IMR-90 (cell line): Measurements from ENCODE around the gene ZNF514. TPM values are rescaled to one million over a fixed set of nuclear protein-coding genes. Genes with fewer than 3 reads are reported as not detected.

Source experiments
- ATAC-seq: fragments of 200-7000 bp; cut with Tn5 transposase; 2 replicates; pipeline ENCODE4 v1.9.1; 2020; ENCODE audit warnings: low read depth, mild to moderate bottlenecking, moderate library complexity
- BruUV-seq: library from RNA; stranded (reverse); fragments of 400-500 nt; replicated peaks from 2 replicates; lab custom pipeline; 2021; lab: Mats Ljungman, UMichigan
- CTCF ChIA-PET: fragments of 300-600 bp; formaldehyde crosslinking; extraction: SDS; loops from one replicate; lab custom pipeline; 2021; ENCODE audit warnings: antibody characterized with exemption; lab: Yijun Ruan, JAX
- POLR2A ChIA-PET: fragments of 300-600 bp; sonication (Branson Sonifier 250); formaldehyde crosslinking; loops from one replicate; lab custom pipeline; 2022; ENCODE audit warnings: antibody characterized with exemption; ENCODE audit not compliant: unreplicated experiment; lab: Charles Lee
- DNase-seq: peaks from one replicate; pipeline ENCODE4 v3.0.0; 2013
- H2AFZ ChIP-seq: replicated peaks from 2 replicates; pipeline ENCODE3; 2013; ENCODE audit warnings: low read length, mild to moderate bottlenecking; ENCODE audit not compliant: poor library complexity
- H2AK5ac ChIP-seq: 2 replicates; pipeline ENCODE4 v1.6.1; 2013; ENCODE audit warnings: low read depth, low read length, inconsistent platforms
- H2AK9ac ChIP-seq: replicated peaks from 2 replicates; pipeline ENCODE3; 2013; ENCODE audit warnings: mild to moderate bottlenecking, low read depth, low read length, moderate library complexity; ENCODE audit not compliant: poor library complexity
- H2BK120ac ChIP-seq: 2 replicates; pipeline ENCODE4 v1.6.1; 2013; ENCODE audit warnings: low read depth, low read length, inconsistent platforms
- H2BK15ac ChIP-seq: 3 replicates; pipeline ENCODE4 v1.6.1; 2013; ENCODE audit warnings: low read depth, low read length, inconsistent platforms
- H2BK20ac ChIP-seq: 2 replicates; pipeline ENCODE4 v1.6.1; 2013; ENCODE audit warnings: low read depth, mild to moderate bottlenecking, inconsistent platforms, low read length, moderate library complexity
- H2BK5ac ChIP-seq: 2 replicates; pipeline ENCODE4 v1.6.1; 2013; ENCODE audit warnings: mild to moderate bottlenecking, low read depth, low read length, inconsistent platforms; ENCODE audit not compliant: poor library complexity, severe bottlenecking
- H3K14ac ChIP-seq: replicated peaks from 2 replicates; pipeline ENCODE4 v1.6.1; 2013; ENCODE audit warnings: low read depth, low read length, inconsistent platforms
- H3K18ac ChIP-seq: 2 replicates; pipeline ENCODE4 v1.6.1; 2013; ENCODE audit warnings: low read depth, low read length, control low read depth
- H3K23ac ChIP-seq: 2 replicates; pipeline ENCODE4 v1.6.1; 2013; ENCODE audit warnings: low read depth, low read length, inconsistent platforms
- H3K27ac ChIP-seq: 2 replicates; pipeline ENCODE4 v1.5.1; 2013; ENCODE audit warnings: mild to moderate bottlenecking, control low read depth, low read length; ENCODE audit not compliant: insufficient read depth
- H3K27me3 ChIP-seq: 2 replicates; pipeline ENCODE4 v1.6.1; 2013; ENCODE audit warnings: low read length; ENCODE audit not compliant: control insufficient read depth, insufficient read depth
- H3K36me3 ChIP-seq: 2 replicates; pipeline ENCODE4 v1.6.1; 2013; ENCODE audit warnings: low read length, mixed read lengths; ENCODE audit not compliant: control insufficient read depth, insufficient read depth
- H3K4ac ChIP-seq: 2 replicates; pipeline ENCODE4 v1.6.1; 2013; ENCODE audit warnings: low read depth, low read length, inconsistent platforms
- H3K4me1 ChIP-seq: 2 replicates; pipeline ENCODE4 v1.6.1; 2013; ENCODE audit warnings: low read length, mixed read lengths; ENCODE audit not compliant: control insufficient read depth, insufficient read depth
- H3K4me2 ChIP-seq: 2 replicates; pipeline ENCODE4 v1.6.1; 2013; ENCODE audit warnings: low read depth, mild to moderate bottlenecking, control low read depth, low read length, moderate library complexity
- H3K4me3 ChIP-seq: 2 replicates; pipeline ENCODE4 v1.5.1; 2013; ENCODE audit warnings: low read depth, mild to moderate bottlenecking, control low read depth, low read length, moderate library complexity; ENCODE audit not compliant: insufficient read depth
- H3K56ac ChIP-seq: 2 replicates; pipeline ENCODE4 v1.6.1; 2013; ENCODE audit warnings: low read length, inconsistent platforms; ENCODE audit not compliant: insufficient read depth; ENCODE audit errors: extremely low read depth
- H3K79me1 ChIP-seq, 2 experiments: 2 replicates each; pipeline ENCODE4 v1.6.1; 2013; ENCODE audit warnings: low read length in 2 of 2, inconsistent platforms in 1 of 2, low read depth in 1 of 2
- H3K9ac ChIP-seq: 2 replicates; pipeline ENCODE4 v1.6.1; 2013; ENCODE audit warnings: low read depth, low read length, control low read depth
- H3K9me1 ChIP-seq: 2 replicates; pipeline ENCODE4 v1.6.1; 2013; ENCODE audit warnings: low read length, inconsistent platforms; ENCODE audit not compliant: insufficient read depth
- H3K9me3 ChIP-seq: 2 replicates; pipeline ENCODE4 v1.6.1; 2013; ENCODE audit warnings: low read length; ENCODE audit not compliant: control insufficient read depth, insufficient read depth
- H4K20me1 ChIP-seq: 2 replicates; pipeline ENCODE4 v1.6.1; 2013; ENCODE audit warnings: low read length, inconsistent platforms; ENCODE audit not compliant: insufficient read depth
- H4K5ac ChIP-seq: 2 replicates; pipeline ENCODE4 v1.6.1; 2013; ENCODE audit warnings: mild to moderate bottlenecking, low read depth, low read length, control low read depth
- H4K8ac ChIP-seq, 2 experiments: 2 replicates each; pipeline ENCODE4 v1.6.1; 2013; ENCODE audit warnings: low read depth in 2 of 2, low read length in 2 of 2, control low read depth in 1 of 2, inconsistent platforms in 1 of 2
- H4K91ac ChIP-seq: 2 replicates; pipeline ENCODE4 v1.6.1; 2013; ENCODE audit warnings: low read depth, low read length, inconsistent platforms; ENCODE audit not compliant: insufficient read depth
- CEBPB ChIP-seq: IDR thresholded peaks from 2 replicates; pipeline ENCODE4 v1.6.1; 2012; ENCODE audit warnings: low read depth, low read length, improper control_type of control experiment
- CHD1 ChIP-seq: IDR thresholded peaks from 2 replicates; pipeline ENCODE4 v1.6.1; 2012; ENCODE audit warnings: low read depth, low read length, improper control_type of control experiment
- FOS ChIP-seq: fragments of 150-350 bp; IDR thresholded peaks from 2 replicates; pipeline ENCODE4 v1.6.1; 2016; ENCODE audit warnings: low read depth, low read length
- MAZ ChIP-seq: IDR thresholded peaks from 2 replicates; pipeline ENCODE4 v1.6.1; 2012; ENCODE audit warnings: low read depth, mild to moderate bottlenecking, low read length, improper control_type of control experiment, moderate library complexity, borderline replicate concordance
- NFE2L2 ChIP-seq: fragments of 150-350 bp; IDR thresholded peaks from 2 replicates; pipeline ENCODE4 v1.6.1; 2016; ENCODE audit warnings: low read depth, mild to moderate bottlenecking, low read length
- WGBS, 2 experiments: methylation state at CpG; one replicate each; pipeline versions ENCODE4 v1.1.5 to v1.1.7; 2013; ENCODE audit warnings: missing lambda C conversion rate in 2 of 2; ENCODE audit not compliant: insufficient read length in 1 of 2; ENCODE audit errors: extremely low coverage in 2 of 2; 5-methylcytosine and 5-hydroxymethylcytosine counted together
- dilution Hi-C: fragments of 300-500 bp; cut with HindIII; formaldehyde crosslinking; loops from one replicate; pipeline ENCODE4 v1.14.3; 2018; ENCODE audit warnings: low sequenced_read_pairs; ENCODE audit not compliant: unreplicated experiment
- in situ Hi-C: fragments of 300-500 bp; cut with MboI; formaldehyde crosslinking; loops from 3 replicates; pipeline ENCODE4 v1.14.3; 2019; ENCODE audit warnings: low sequenced_read_pairs, inconsistent platforms, mixed read lengths
- intact Hi-C: fragments of 100-400 bp; cut with micrococcal nuclease; formaldehyde crosslinking; loops from 2 replicates; pipeline ENCODE4 v1.10.0; 2022
- polyA plus RNA-seq, 3 experiments: library from polyadenylated mRNA; depleted of rRNA; stranded (reverse); fragments of >200 nt; gene quantifications; 2 replicates each; pipeline ENCODE4 v1.2.3, GENCODE V29; 2012; ENCODE audit warnings: low replicate concordance in 1 of 3
- total RNA-seq: library from RNA; depleted of rRNA; stranded (reverse); fragments of >200 nt; gene quantifications from 2 replicates; pipeline ENCODE4 v1.2.3, GENCODE V29; 2012
- TF ChIP-seq, protein P1 (sequence below): fragments of 150-350 bp; IDR thresholded peaks from 2 replicates; pipeline ENCODE4 v1.6.1; 2016; ENCODE audit warnings: low read depth, mild to moderate bottlenecking, low read length, moderate library complexity, borderline replicate concordance

Gene ZNF514
- total and polyA plus RNA-seq, 2 of the 4 experiments (the other 2 are of a cell fraction): 5.3 to 6.5 TPM

DNA sequence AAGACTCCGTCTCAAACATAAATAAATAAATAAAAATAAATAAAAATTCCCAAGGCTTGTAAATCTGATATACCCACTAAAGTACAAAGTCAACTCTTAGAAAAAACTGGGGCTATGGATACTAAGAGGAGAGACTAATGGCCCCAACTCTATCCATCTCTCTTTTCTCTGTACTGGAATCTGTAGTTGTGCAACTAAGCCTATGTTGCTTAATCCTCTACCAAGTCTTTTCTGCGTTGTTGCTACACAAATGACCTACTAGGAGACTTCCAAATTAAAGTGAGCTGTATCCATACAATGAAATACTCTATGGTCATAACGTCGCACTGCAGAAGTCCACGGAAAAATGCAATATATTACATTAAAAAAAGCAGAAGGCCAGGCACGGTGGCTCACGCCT, 46.2 kb downstream of the ZNF514 start:
- H3K4me2 ChIP-seq: no peak overlapping the region
- H2BK20ac ChIP-seq: no peak overlapping the region
- H3K27ac ChIP-seq: no peak overlapping the region
- no peak for TF ChIP-seq FOS
- no peak for TF ChIP-seq CEBPB
- TF ChIP-seq MAZ: no peak
- TF ChIP-seq, protein P1, sequence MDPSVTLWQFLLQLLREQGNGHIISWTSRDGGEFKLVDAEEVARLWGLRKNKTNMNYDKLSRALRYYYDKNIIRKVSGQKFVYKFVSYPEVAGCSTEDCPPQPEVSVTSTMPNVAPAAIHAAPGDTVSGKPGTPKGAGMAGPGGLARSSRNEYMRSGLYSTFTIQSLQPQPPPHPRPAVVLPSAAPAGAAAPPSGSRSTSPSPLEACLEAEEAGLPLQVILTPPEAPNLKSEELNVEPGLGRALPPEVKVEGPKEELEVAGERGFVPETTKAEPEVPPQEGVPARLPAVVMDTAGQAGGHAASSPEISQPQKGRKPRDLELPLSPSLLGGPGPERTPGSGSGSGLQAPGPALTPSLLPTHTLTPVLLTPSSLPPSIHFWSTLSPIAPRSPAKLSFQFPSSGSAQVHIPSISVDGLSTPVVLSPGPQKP: no peak
- no peak for TF ChIP-seq NFE2L2
- TF ChIP-seq CHD1: no peak
- H4K91ac ChIP-seq: no peak overlapping the region
- no peak overlapping the region for H4K5ac ChIP-seq
- no peaks in the 10 kb centered on the region for H3K4me1 ChIP-seq
- H3K14ac ChIP-seq: no peak overlapping the region
- H3K4ac ChIP-seq: no peak overlapping the region
- DNase-seq (no peak), ATAC-seq (no peak)
- H2BK5ac ChIP-seq: no peak overlapping the region
- H3K4me3 ChIP-seq: no peak overlapping the region
- H3K36me3 ChIP-seq: peaks cover 28% of the 10 kb centered on the region
- no peak overlapping the region for H2AK5ac ChIP-seq
- dilution Hi-C loops (no loop called here), intact Hi-C loops (no loop called here), in situ Hi-C loops (no loop called here)
- H3K18ac ChIP-seq: no peak overlapping the region
- H2AFZ ChIP-seq: no peak overlapping the region
- peaks cover 9 to 20% of the 10 kb centered on the region in 2 experiments; a peak in 3 of 4 replicates for H3K79me1 ChIP-seq
- H3K9ac ChIP-seq: no peak overlapping the region
- H4K8ac ChIP-seq: no peak overlapping the region
- no peaks in the 10 kb centered on the region for H3K9me3 ChIP-seq
- BruUV-seq: no TSS peak
- peaks cover 2% of the 10 kb centered on the region; the same call in 1 of the 2 replicates for H3K9me1 ChIP-seq
- H3K27me3 ChIP-seq: no peaks in the 10 kb centered on the region
- ChIA-PET POLR2A (no interaction called here), CTCF (no interaction called here)
- H3K23ac ChIP-seq: no peak overlapping the region
- H3K56ac ChIP-seq: no peak overlapping the region
- H2AK9ac ChIP-seq: no peak overlapping the region
- H2BK120ac ChIP-seq: no peak overlapping the region
- no CpG with 5 or more reads among the region's 7 CpGs for WGBS, 2 experiments
- peaks cover 7% of the 10 kb centered on the region; the same call in 1 of the 2 replicates for H4K20me1 ChIP-seq
- H2BK15ac ChIP-seq: no peak overlapping the region
